HEK293 (cell line): Measurements from ENCODE around the gene NRF1.

Experiments
- HOXC10 ChIP-seq: sonication (generic); formaldehyde crosslinking; IDR thresholded peaks from 2 replicates; pipeline ENCODE4 v1.8.1; 2023; ENCODE audit warnings: mild to moderate bottlenecking, missing genetic modification reagents
- YY1 ChIP-seq: fragments of 450-650 bp; formaldehyde crosslinking; IDR thresholded peaks from 2 replicates; pipeline ENCODE4 v1.5.1; 2018; ENCODE audit warnings: missing biosample characterization, missing genetic modification characterization
- ZBTB7A ChIP-seq: fragments of 450-650 bp; formaldehyde crosslinking; IDR thresholded peaks from 2 replicates; pipeline ENCODE4 v1.5.1; 2016; ENCODE audit warnings: low read depth, missing biosample characterization, missing genetic modification characterization
- ZFHX2 ChIP-seq: fragments of 450-650 bp; formaldehyde crosslinking; conservative IDR thresholded peaks from 2 replicates; pipeline ENCODE4 v1.5.1; 2016; ENCODE audit warnings: missing biosample characterization, missing genetic modification characterization
- ZNF169 ChIP-seq: fragments of 450-650 bp; formaldehyde crosslinking; IDR thresholded peaks from 2 replicates; pipeline ENCODE4 v1.5.1; 2016; ENCODE audit warnings: missing biosample characterization, missing genetic modification characterization
- ZNF174 ChIP-seq: fragments of 450-650 bp; formaldehyde crosslinking; IDR thresholded peaks from 2 replicates; pipeline ENCODE4 v1.5.0; 2017; ENCODE audit warnings: missing biosample characterization, mild to moderate bottlenecking, missing genetic modification characterization
- ZNF19 ChIP-seq: fragments of 450-650 bp; formaldehyde crosslinking; IDR thresholded peaks from 2 replicates; pipeline ENCODE4; 2016; ENCODE audit warnings: missing biosample characterization, missing genetic modification characterization, low read depth
- ZNF202 ChIP-seq: fragments of 450-650 bp; formaldehyde crosslinking; IDR thresholded peaks from 2 replicates; pipeline ENCODE4 v1.5.1; 2016; ENCODE audit warnings: missing biosample characterization, missing genetic modification characterization, borderline replicate concordance
- ZNF274 ChIP-seq, 2 experiments: fragments of 200-500 bp in 1 of 2; fragments of 450-650 bp in 1 of 2; sonication (Bioruptor generic) in 1 of 2; formaldehyde crosslinking in 1 of 2; IDR thresholded peaks; 2 replicates each; pipeline versions ENCODE4 v1.5.1 to v1.6.1; 2014 to 2016; ENCODE audit warnings: borderline replicate concordance in 1 of 2, inconsistent platforms in 1 of 2, low read length in 1 of 2, missing biosample characterization in 1 of 2, missing genetic modification characterization in 1 of 2
- ZNF366 ChIP-seq: fragments of 450-650 bp; formaldehyde crosslinking; conservative IDR thresholded peaks from 2 replicates; pipeline ENCODE4 v1.5.1; 2016; ENCODE audit warnings: missing biosample characterization, missing genetic modification characterization
- ZNF777 ChIP-seq: fragments of 450-650 bp; formaldehyde crosslinking; IDR thresholded peaks from 2 replicates; pipeline ENCODE4 v1.5.1; 2017; ENCODE audit warnings: missing biosample characterization, missing genetic modification characterization, borderline replicate concordance
- TF ChIP-seq, protein P1 (sequence below): fragments of 450-650 bp; formaldehyde crosslinking; IDR thresholded peaks from 2 replicates; pipeline ENCODE4 v1.5.1; 2016; ENCODE audit warnings: missing biosample characterization, missing genetic modification characterization

DNA sequence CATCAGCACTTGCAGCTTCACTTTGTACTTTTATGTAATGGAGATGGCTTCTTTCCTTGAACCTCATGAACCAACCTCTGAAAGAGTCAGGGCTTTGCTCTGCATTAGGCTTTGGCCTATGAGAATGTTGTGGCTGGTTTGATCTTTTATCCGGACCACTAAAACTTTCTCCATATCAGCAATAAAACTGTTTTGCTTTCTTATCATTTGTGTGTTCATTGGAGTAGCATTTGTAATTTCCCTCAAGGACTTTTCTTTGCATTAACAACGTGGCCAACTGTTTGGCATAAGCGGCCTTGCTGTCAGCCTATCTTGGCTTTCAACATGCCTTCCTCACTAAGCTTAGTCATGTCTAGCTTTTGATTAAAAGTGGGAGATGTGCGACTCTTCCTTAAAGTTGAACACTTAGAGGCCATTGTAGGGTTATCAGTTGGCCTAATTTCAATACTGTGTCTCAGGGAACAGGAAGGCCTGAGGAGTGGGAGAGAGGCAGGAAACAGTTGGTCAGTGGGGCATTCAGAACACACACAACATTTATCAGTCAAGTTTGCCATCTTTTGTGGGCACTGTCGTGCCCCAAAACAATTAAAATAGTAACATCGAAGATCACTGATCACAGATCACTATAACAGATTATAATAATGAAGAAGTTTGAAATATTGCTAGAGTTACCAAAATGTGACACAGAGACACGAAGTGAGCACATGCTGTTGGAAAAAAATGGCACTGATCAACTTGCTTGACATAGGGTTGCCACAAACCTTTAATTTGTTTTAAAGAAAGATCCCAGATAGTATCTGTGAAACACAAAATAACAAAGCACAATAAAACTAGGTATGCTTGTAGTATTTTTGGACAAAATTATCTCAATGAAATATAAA lies 64.7 kb downstream of the NRF1 start:
- TF ChIP-seq, protein P1, sequence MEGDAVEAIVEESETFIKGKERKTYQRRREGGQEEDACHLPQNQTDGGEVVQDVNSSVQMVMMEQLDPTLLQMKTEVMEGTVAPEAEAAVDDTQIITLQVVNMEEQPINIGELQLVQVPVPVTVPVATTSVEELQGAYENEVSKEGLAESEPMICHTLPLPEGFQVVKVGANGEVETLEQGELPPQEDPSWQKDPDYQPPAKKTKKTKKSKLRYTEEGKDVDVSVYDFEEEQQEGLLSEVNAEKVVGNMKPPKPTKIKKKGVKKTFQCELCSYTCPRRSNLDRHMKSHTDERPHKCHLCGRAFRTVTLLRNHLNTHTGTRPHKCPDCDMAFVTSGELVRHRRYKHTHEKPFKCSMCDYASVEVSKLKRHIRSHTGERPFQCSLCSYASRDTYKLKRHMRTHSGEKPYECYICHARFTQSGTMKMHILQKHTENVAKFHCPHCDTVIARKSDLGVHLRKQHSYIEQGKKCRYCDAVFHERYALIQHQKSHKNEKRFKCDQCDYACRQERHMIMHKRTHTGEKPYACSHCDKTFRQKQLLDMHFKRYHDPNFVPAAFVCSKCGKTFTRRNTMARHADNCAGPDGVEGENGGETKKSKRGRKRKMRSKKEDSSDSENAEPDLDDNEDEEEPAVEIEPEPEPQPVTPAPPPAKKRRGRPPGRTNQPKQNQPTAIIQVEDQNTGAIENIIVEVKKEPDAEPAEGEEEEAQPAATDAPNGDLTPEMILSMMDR: no peak
- TF ChIP-seq ZBTB7A (tag by site-specific recombination) (no peak), ZNF174 (tag by site-specific recombination) (no peak), ZNF202 (no peak), ZNF274 (IDR thresholded peaks at IDR 0.05; ENCODE audit: low read length) (no peak), ZNF274 (tag by site-specific recombination; IDR thresholded peaks at IDR 0.05; ENCODE audit: borderline replicate concordance) (no peak), ZFHX2 (tag by site-specific recombination) (no peak), ZNF19 (tag by site-specific recombination) (no peak), HOXC10 (CRISPR knock-in tag) (no peak), YY1 (tag by site-specific recombination) (no peak), ZNF366 (no peak), ZNF169 (tag by site-specific recombination) (no peak), ZNF777 (tag by site-specific recombination) (no peak)
